Heart right ventricle (tissue), 16 donors: ENCODE measurements around the gene TNFAIP1. TPM values are rescaled to one million over a fixed set of nuclear protein-coding genes. Genes with fewer than 3 reads are reported as not detected.

ENCODE experiments used
- ATAC-seq, 8 donors: fragments of 200-7000 bp; cut with Tn5 transposase; one replicate each; pipeline ENCODE4 v1.9.1; 2020; ENCODE audit warnings: mild to moderate bottlenecking in 8 of 8, moderate library complexity in 8 of 8, moderate number of reproducible peaks in 1 of 8
- DNase-seq, 2 donors: peaks; one replicate each; pipeline ENCODE4 v3.0.0-alpha.2; 2020
- H3K27ac ChIP-seq, 10 donors: fragments of 200-600 bp; sonication (generic) in 2 of 10; one replicate each; pipeline versions ENCODE4 v1.5.0 to v1.8.0; 2020 to 2022; ENCODE audit warnings: mild to moderate bottlenecking in 3 of 10
- H3K27me3 ChIP-seq, 7 donors: fragments of 200-600 bp; one replicate each; pipeline ENCODE4 v1.8.0; 2021 to 2022; ENCODE audit warnings: mild to moderate bottlenecking in 2 of 7
- H3K36me3 ChIP-seq, 9 donors: fragments of 200-600 bp; sonication (generic) in 1 of 9; one replicate each; pipeline versions ENCODE4 v1.5.0 to v1.8.0; 2020 to 2022; ENCODE audit warnings: mild to moderate bottlenecking in 2 of 9
- H3K4me1 ChIP-seq, 9 donors: fragments of 200-600 bp; sonication (generic) in 1 of 9; one replicate each; pipeline versions ENCODE4 v1.5.0 to v1.8.0; 2020 to 2022; ENCODE audit warnings: mild to moderate bottlenecking in 4 of 9
- H3K4me3 ChIP-seq, 10 donors: fragments of 200-600 bp; sonication (generic) in 2 of 10; one replicate each; pipeline versions ENCODE4 v1.5.0 to v1.8.0; 2020 to 2022; ENCODE audit warnings: mild to moderate bottlenecking in 7 of 10, moderate library complexity in 2 of 10
- H3K9me3 ChIP-seq, 11 donors: fragments of 200-600 bp in 10 of 11; sonication (generic) in 2 of 11; one replicate each; pipeline versions ENCODE4 v1.5.0 to v1.8.0; 2013 to 2022; ENCODE audit warnings: mild to moderate bottlenecking in 2 of 11, control low read depth in 1 of 11, moderate library complexity in 1 of 11
- CTCF ChIP-seq, 9 donors: fragments of 200-600 bp; sonication (generic) in 2 of 9; IDR thresholded peaks; one replicate each; pipeline versions ENCODE4 v1.5.0 to v1.8.0; 2021 to 2022; ENCODE audit warnings: antibody characterized with exemption in 9 of 9, mild to moderate bottlenecking in 5 of 9, moderate library complexity in 1 of 9
- WGBS, 2 donors: extraction: QIAGEN DNeasy Blood & Tissue Kit; methylation state at CpG; one replicate each; pipeline ENCODE4 v1.1.7; 2013; ENCODE audit warnings: inconsistent platforms in 1 of 2; 5-methylcytosine and 5-hydroxymethylcytosine counted together
- intact Hi-C, 10 donors: fragments of 100-400 bp; cut with DNase I; formaldehyde crosslinking; loops; one replicate each; pipeline versions ENCODE4 v1.11.1 to v1.14.2; 2022
- polyA plus RNA-seq, 2 donors: library from polyadenylated mRNA; stranded (reverse); fragments of 200-250 nt; gene quantifications; one replicate each; pipeline ENCODE4 v1.2.3, GENCODE V29; 2013
- total RNA-seq, 10 donors: library from RNA; stranded (reverse); fragmentation: NEBNext Ultra II Directional in 3 of 10; extraction: Animal tissue kit (Norgen Biotek cat#: 25700) in 3 of 10; gene quantifications; one replicate each; pipeline versions ENCODE4 v1.2.1 to v1.2.4, GENCODE V29; 2021 to 2023
- donor health status: Arrhythmogenic right ventricular cardiomyopathy.
- donor health status: ischemic (EF 13 %, LVEDD 7.1; RV severe dilation, severe dysfunction).
- donor health status: healthy with polysubstance abuse.
- donor health status: DM: no; HTN: yes; CAD: no.
- donor health status: DM: no; HTN: no; CAD: no.
- donor health status: ischemic (EF 25% LVEDD 6.9; RV normal size, moderate dysfunction).
- donor health status: ischemic (EF 25% LVEDD 5.7; RV mildly dilated, moderate dysfunction).
- donor health status: healthy.
- donor health status: DM: yes; HTN: yes; CAD: no.
- donor health status: Ischemic cardiomyopathy.
- donor health status: ischemic (EF 35%, LVEDD 5.7; RV mildly dilated, moderate dysfunction).
- donor health status: nonischemic (EF 11% LVEDD 7.7; RV severe dilation, severe dysfunction).
- donor health status: DM: yes; HTN: yes; CAD: no.
- donor health status: PGD.
- donor health status: ischemic (EF 29% LVEDD 5.4; RV normal size, mild dysfunction).
- donor health status: nonischemic (EF 23%, LVEDD 6.1; RV moderate dilation, normal function).

The TNFAIP1 gene
- total and polyA plus RNA-seq, 12 donors, result 15.1 to 87.6 (median 43.2) TPM

DNA sequence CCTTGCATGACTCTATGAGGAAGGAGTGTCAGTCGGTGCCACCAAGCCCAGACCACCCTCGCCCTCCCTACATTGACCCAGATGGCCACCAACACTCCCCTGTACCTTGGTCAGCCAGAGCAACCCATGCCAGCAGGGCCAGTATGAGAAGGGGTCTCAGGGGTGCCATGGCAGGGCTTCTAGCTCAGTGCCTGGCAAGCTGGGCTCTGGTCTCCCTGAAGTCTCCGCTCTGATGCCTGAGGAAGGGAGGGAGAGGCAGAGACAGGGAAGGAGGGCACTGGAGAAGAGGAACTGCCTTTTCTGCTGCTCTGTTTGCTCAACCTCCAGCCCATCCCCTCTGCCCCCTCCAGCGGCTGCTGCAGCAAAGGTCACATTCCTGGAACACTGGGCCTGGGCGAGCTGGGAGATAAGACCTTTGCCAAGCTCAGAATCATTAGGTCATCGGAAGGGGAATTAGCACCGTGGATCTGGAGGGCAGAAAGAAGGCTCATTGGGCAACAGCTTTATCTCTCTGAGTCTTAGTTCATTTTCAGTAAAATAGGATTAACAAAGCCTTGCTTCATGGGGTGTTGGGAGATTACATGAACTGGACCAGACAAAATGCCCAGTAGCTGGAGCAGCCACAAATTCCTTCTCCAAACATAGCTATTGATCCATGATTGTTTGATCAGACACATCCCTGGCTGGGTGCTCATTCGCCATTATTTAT is 34.6 kb downstream of the TNFAIP1 start, which contains the start of gene VTN:
TSS of gene VTN (minus strand) at position 273 of the 709 bp plus-strand sequence. CDS start at position 169, 104 bp downstream.
- H3K36me3 ChIP-seq, result peaks cover 0 to 6% (median 0%) of the 10 kb centered on the region in 9 donors
- H3K27me3 ChIP-seq, result peaks cover 0 to 22% (median 0%) of the 10 kb centered on the region in 7 donors
- H3K4me1 ChIP-seq, result peaks cover 4 to 40% (median 29%) of the 10 kb centered on the region in 9 donors
- intact Hi-C loops, result no loop called here
- peak within 1 kb of the TSS; percentile 4 to 85 (median 79) for H3K27ac ChIP-seq
- peak in 1 of 2 donors; percentile 63 for DNase-seq
- peak within 1 kb of the TSS in 9 of 10 donors; percentile 48 to 78 (median 66) for H3K4me3 ChIP-seq
- 22 to 29% methylated on average over 8 of the region's 8 CpGs for WGBS, 2 donors
- no peaks in the 10 kb centered on the region for H3K9me3 ChIP-seq
- peak in 1 of 9 donors; percentile 9 for TF ChIP-seq CTCF (IDR thresholded peaks at IDR 0.05)
- ATAC-seq, result peak; percentile 14 to 74 (median 53)

DNA sequence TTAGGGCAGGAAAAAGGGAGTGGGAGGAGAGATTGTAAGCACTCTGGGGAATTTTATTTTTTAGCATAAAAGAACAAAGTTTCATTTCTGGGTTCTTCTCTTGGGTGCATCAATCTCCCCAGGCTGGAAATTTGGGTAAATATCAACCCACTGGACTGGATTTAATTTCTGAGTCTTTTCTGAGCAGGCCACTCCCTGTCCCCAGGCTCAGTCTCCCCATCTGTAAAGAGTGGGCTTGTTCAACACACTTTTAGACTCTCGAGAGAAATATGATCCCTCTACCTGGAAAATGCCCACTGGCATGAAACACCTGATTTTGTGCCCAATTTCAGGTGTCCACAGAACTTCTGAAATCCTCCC is 35.2 kb downstream of the TNFAIP1 start:
- Histone ChIP-seq H3K27me3 (peaks cover 0 to 22% (median 0%) of the 10 kb centered on the region in 7 donors), H3K36me3 (peaks cover 0 to 6% (median 0%) of the 10 kb centered on the region in 9 donors), H3K4me1 (peaks cover 4 to 40% (median 29%) of the 10 kb centered on the region in 9 donors), H3K4me3 (peak overlapping the region in 7 of 10 donors; percentile 64 to 78 (median 68)), H3K9me3 (no peaks in the 10 kb centered on the region), H3K27ac (peak overlapping the region; percentile 4 to 85 (median 79))
- intact Hi-C loops, result no loop called here
- WGBS, 2 donors, result 84 to 88% methylated on average over 1 of the region's 1 CpG
- no peak for TF ChIP-seq CTCF (IDR thresholded peaks at IDR 0.05)
- DNase-seq (no peak), ATAC-seq (no peak)

- H3K27ac ChIP-seq, result peak within 1 kb of the TSS; percentile 4 to 85 (median 79)
- peaks cover 4 to 40% (median 29%) of the 10 kb centered on the region in 9 donors for H3K4me1 ChIP-seq
- WGBS, 2 donors, result 1% methylated on average over 68 to 80 of the region's 80 CpGs
- peaks cover 0 to 6% (median 0%) of the 10 kb centered on the region in 9 donors for H3K36me3 ChIP-seq
- DNase-seq, result peak; percentile 90 to 92
- intact Hi-C loops, result no loop called here
- H3K27me3 ChIP-seq, result peaks cover 0 to 22% (median 0%) of the 10 kb centered on the region in 7 donors
- peak; percentile 83 to 93 (median 88) for ATAC-seq
- H3K9me3 ChIP-seq, result no peaks in the 10 kb centered on the region
- peak within 1 kb of the TSS; percentile 48 to 78 (median 66) for H3K4me3 ChIP-seq
- TF ChIP-seq CTCF (IDR thresholded peaks at IDR 0.05), result no peak
Observed at GRCh38 chr17:28371245-28372202, 36.0 kb downstream of the TNFAIP1 start, which contains the start of gene SARM1. SARM1 (plus strand) TSS chr17:28371694; CDS start chr17:28372033, 339 bp downstream.
